ENCODE measurements around the gene GP2.

GRCh38 chr16:20310421-20311395 lies 16.6 kb downstream of the GP2 start:
- TF ChIP-seq CTCF (IDR thresholded peaks at IDR 0.05 in 8 of 11, conservative IDR thresholded peaks at IDR 0.05 in 3 of 11) = no peak
- TF ChIP-seq POLR2A (IDR thresholded peaks at IDR 0.05) = no peak
